Left renal pelvis (tissue), 4 donors: Measurements from ENCODE around the gene ASTL. TPM values are rescaled to one million over a fixed set of nuclear protein-coding genes. Genes with fewer than 3 reads are reported as not detected.
"Not testable (repeated sequence)": the region's sequence is repeated elsewhere in the genome, so short reads cannot be mapped to it uniquely, and the experiment has no call there.

ENCODE experiments used
- DNase-seq, 4 donors: peaks; one replicate each; pipeline ENCODE4 v3.0.0-alpha.2; 2013; ENCODE audit warnings: low read depth in 4 of 4, low spot score in 3 of 4
- polyA plus RNA-seq, 4 donors: library from polyadenylated mRNA; unstranded; fragments of 120-200 nt; gene quantifications; one replicate each; pipeline ENCODE4 v1.2.1, GENCODE V29; 2013; ENCODE audit not compliant: insufficient read length in 4 of 4

The ASTL gene
- polyA plus RNA-seq, 4 donors, result 0.10 to 0.15 (median 0.14) TPM; not detected in 1

GRCh38 chr2:96160366-96160765, 22.1 kb upstream of the ASTL start:
- not testable (repeated sequence) for DNase-seq

- no peak for DNase-seq
Observed at GRCh38 chr2:96159084-96159830, 21.0 kb upstream of the ASTL start.

- DNase-seq, result no peak
Observed at GRCh38 chr2:96158554-96158940, 20.2 kb upstream of the ASTL start.

GRCh38 chr2:96157649-96158553, 19.6 kb upstream of the ASTL start:
- DNase-seq, result no peak

GRCh38 chr2:96156926-96157648, 18.8 kb upstream of the ASTL start:
- DNase-seq, result no peak

- no peak for DNase-seq
Observed at GRCh38 chr2:96156011-96156820, 17.9 kb upstream of the ASTL start.

GRCh38 chr2:96154506-96155380, 16.4 kb upstream of the ASTL start:
- no peak for DNase-seq

- DNase-seq, result no peak
Observed at GRCh38 chr2:96153991-96154431, 15.7 kb upstream of the ASTL start.

GRCh38 chr2:96153291-96153713, 15.0 kb upstream of the ASTL start:
- no peak for DNase-seq

GRCh38 chr2:96152304-96153161, 14.2 kb upstream of the ASTL start:
- no peak for DNase-seq

GRCh38 chr2:96151595-96152303, 13.4 kb upstream of the ASTL start:
- DNase-seq, result no peak

GRCh38 chr2:96150791-96151594, 12.7 kb upstream of the ASTL start:
- DNase-seq, result no peak

GRCh38 chr2:96150007-96150640, 11.8 kb upstream of the ASTL start:
- no peak for DNase-seq

GRCh38 chr2:96148410-96149217, 10.3 kb upstream of the ASTL start:
- DNase-seq, result no peak

GRCh38 chr2:96147593-96148201, 9.4 kb upstream of the ASTL start:
- no peak for DNase-seq
